ENCODE measurements around the gene LST1.

DNA sequence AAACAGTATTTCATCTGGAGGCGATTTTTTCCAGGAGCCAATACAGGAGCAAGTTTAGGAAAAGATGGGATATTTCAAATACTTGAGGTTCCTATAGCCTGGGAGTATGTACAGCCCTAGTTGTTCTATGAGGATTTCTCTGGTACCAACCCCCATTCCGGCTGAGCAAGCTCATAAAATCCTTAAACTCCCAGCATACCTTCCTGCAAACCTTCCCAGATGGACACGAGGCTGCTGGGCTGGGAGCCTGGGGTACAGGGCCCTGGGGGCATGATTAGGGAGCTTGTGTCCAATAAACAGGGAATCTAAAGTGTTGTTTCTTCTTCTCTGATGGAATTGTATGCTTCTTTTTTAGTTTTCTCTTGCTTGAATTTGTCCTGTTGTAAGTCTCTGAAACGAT lies 35.9 kb downstream of the LST1 start:
- TF ChIP-seq, protein P1, sequence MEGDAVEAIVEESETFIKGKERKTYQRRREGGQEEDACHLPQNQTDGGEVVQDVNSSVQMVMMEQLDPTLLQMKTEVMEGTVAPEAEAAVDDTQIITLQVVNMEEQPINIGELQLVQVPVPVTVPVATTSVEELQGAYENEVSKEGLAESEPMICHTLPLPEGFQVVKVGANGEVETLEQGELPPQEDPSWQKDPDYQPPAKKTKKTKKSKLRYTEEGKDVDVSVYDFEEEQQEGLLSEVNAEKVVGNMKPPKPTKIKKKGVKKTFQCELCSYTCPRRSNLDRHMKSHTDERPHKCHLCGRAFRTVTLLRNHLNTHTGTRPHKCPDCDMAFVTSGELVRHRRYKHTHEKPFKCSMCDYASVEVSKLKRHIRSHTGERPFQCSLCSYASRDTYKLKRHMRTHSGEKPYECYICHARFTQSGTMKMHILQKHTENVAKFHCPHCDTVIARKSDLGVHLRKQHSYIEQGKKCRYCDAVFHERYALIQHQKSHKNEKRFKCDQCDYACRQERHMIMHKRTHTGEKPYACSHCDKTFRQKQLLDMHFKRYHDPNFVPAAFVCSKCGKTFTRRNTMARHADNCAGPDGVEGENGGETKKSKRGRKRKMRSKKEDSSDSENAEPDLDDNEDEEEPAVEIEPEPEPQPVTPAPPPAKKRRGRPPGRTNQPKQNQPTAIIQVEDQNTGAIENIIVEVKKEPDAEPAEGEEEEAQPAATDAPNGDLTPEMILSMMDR (IDR thresholded peaks at IDR 0.05; ENCODE audit: low read depth, low read length, poor library complexity, severe bottlenecking), result no peak
- no peak for TF ChIP-seq EZH2phosphoT487 (IDR thresholded peaks at IDR 0.05; ENCODE audit: borderline replicate concordance, low read length)
